GM21423 (cell line): ENCODE data around the gene PRXL2B.
A peak's percentile ranks its signal among the peaks of the same experiment; 100 is the strongest.
"Not testable (repeated sequence)": the region's sequence is repeated elsewhere in the genome, so short reads cannot be mapped to it uniquely, and the experiment has no call there.

Source experiments
- ATAC-seq: cut with Tn5 transposase; IDR thresholded peaks from one replicate; pipeline ENCODE4 v1.9.1; 2021; ENCODE audit warnings: mild to moderate bottlenecking, moderate library complexity; ENCODE audit not compliant: unreplicated experiment

Gene PRXL2B

GRCh38 chr1:2564006-2564814 lies 22.4 kb upstream of the PRXL2B start:
- no peak for ATAC-seq

- ATAC-seq, result no peak
These were observed 21.7 kb upstream of the PRXL2B start for GRCh38 chr1:2564815-2565374.

GRCh38 chr1:2566101-2567045 lies 20.2 kb upstream of the PRXL2B start:
- ATAC-seq, result no peak

- ATAC-seq, result no peak
These were observed 19.4 kb upstream of the PRXL2B start for GRCh38 chr1:2567083-2567679.

GRCh38 chr1:2568187-2568816 lies 18.3 kb upstream of the PRXL2B start:
- ATAC-seq, result not testable (repeated sequence)

GRCh38 chr1:2569060-2569459 lies 17.5 kb upstream of the PRXL2B start:
- ATAC-seq, result no peak

- not testable (repeated sequence) for ATAC-seq
These were observed 16.9 kb upstream of the PRXL2B start for GRCh38 chr1:2569703-2570102.

- ATAC-seq, result no peak
These were observed 16.2 kb upstream of the PRXL2B start for GRCh38 chr1:2570332-2570731.

- ATAC-seq, result no peak
These were observed 15.2 kb upstream of the PRXL2B start for GRCh38 chr1:2571348-2571747.

GRCh38 chr1:2573250-2573920 lies 13.2 kb upstream of the PRXL2B start:
- no peak for ATAC-seq

- no peak for ATAC-seq
These were observed 12.2 kb upstream of the PRXL2B start for GRCh38 chr1:2574350-2574749.

GRCh38 chr1:2575801-2576663 lies 10.5 kb upstream of the PRXL2B start:
- no peak for ATAC-seq

- peak; percentile 31 for ATAC-seq
These were observed 9.0 kb upstream of the PRXL2B start for GRCh38 chr1:2577565-2578075.

GRCh38 chr1:2578758-2579118 lies 7.8 kb upstream of the PRXL2B start:
- ATAC-seq, result no peak

- ATAC-seq, result no peak
These were observed 5.9 kb upstream of the PRXL2B start for GRCh38 chr1:2580691-2581090.

GRCh38 chr1:2582391-2582790 lies 4.2 kb upstream of the PRXL2B start:
- no peak for ATAC-seq

- ATAC-seq, result no peak
These were observed 3.2 kb upstream of the PRXL2B start for GRCh38 chr1:2583331-2583791.

GRCh38 chr1:2583871-2584351 lies 2.7 kb upstream of the PRXL2B start:
- ATAC-seq, result no peak
